SK-N-SH treated with all-trans-retinoic acid at 6 μM for 48 hours (cell line): ENCODE data around the gene SERPINH1.

Experiments
- ATAC-seq: fragments of 200-7000 bp; cut with Tn5 transposase; 3 replicates; pipeline ENCODE4 v1.9.1; 2020; ENCODE audit warnings: mild to moderate bottlenecking, moderate library complexity
- ARNTL ChIP-seq: fragments of 450-650 bp; formaldehyde crosslinking; IDR thresholded peaks from 2 replicates; pipeline ENCODE4 v1.5.0; 2020; ENCODE audit warnings: low read depth, mild to moderate bottlenecking, moderate library complexity, borderline replicate concordance
- BACH2 ChIP-seq: fragments of 250-450 bp; sonication (Bioruptor Pico); IDR thresholded peaks from 2 replicates; pipeline ENCODE4 v1.9.0; 2021; ENCODE audit warnings: mild to moderate bottlenecking, borderline replicate concordance
- CSDC2 ChIP-seq: fragments of 250-450 bp; sonication (Bioruptor Pico); IDR thresholded peaks from 2 replicates; pipeline ENCODE4 v1.5.0; 2020; ENCODE audit warnings: mild to moderate bottlenecking, moderate library complexity
- ESRRG ChIP-seq: fragments of 250-450 bp; sonication (Bioruptor Pico); IDR thresholded peaks from 2 replicates; pipeline ENCODE4 v1.6.1; 2021; ENCODE audit warnings: mild to moderate bottlenecking
- GLIS3 ChIP-seq: fragments of 250-450 bp; sonication (Bioruptor Pico); IDR thresholded peaks from 2 replicates; pipeline ENCODE4 v1.5.0; 2020; ENCODE audit warnings: mild to moderate bottlenecking, moderate library complexity
- ISL1 ChIP-seq: fragments of 250-450 bp; sonication (Bioruptor Pico); IDR thresholded peaks from 2 replicates; pipeline ENCODE4 v2.1.2; 2022; ENCODE audit warnings: mild to moderate bottlenecking, moderate library complexity
- OSR1 ChIP-seq: fragments of 250-450 bp; sonication (Bioruptor Pico); IDR thresholded peaks from 2 replicates; pipeline ENCODE4 v1.8.0; 2022; ENCODE audit warnings: moderate library complexity, mild to moderate bottlenecking, inconsistent platforms
- PATZ1 ChIP-seq: fragments of 250-450 bp; sonication (Bioruptor Pico); IDR thresholded peaks from 2 replicates; pipeline ENCODE4 v1.8.0; 2020; ENCODE audit warnings: mild to moderate bottlenecking, moderate library complexity, borderline replicate concordance
- POU6F1 ChIP-seq: fragments of 250-450 bp; sonication (Bioruptor Pico); IDR thresholded peaks from 2 replicates; pipeline ENCODE4 v1.8.0; 2021; ENCODE audit warnings: low read depth, mild to moderate bottlenecking, moderate library complexity, borderline replicate concordance
- PPARA ChIP-seq: fragments of 250-450 bp; sonication (Bioruptor Pico); IDR thresholded peaks from 2 replicates; pipeline ENCODE4 v1.5.0; 2020; ENCODE audit warnings: mild to moderate bottlenecking, borderline replicate concordance
- RARB ChIP-seq: fragments of 250-450 bp; sonication (Bioruptor Pico); IDR thresholded peaks from 2 replicates; pipeline ENCODE4 v1.8.0; 2021; ENCODE audit warnings: mild to moderate bottlenecking, moderate library complexity
- TCF4 ChIP-seq: fragments of 250-450 bp; sonication (Bioruptor Pico); IDR thresholded peaks from 2 replicates; pipeline ENCODE4 v1.8.0; 2021; ENCODE audit warnings: mild to moderate bottlenecking, moderate library complexity, borderline replicate concordance
- TSHZ2 ChIP-seq: fragments of 250-450 bp; sonication (Bioruptor Pico); IDR thresholded peaks from 2 replicates; pipeline ENCODE4 v1.5.0; 2020; ENCODE audit warnings: mild to moderate bottlenecking, moderate library complexity
- ZFP3 ChIP-seq: fragments of 250-450 bp; sonication (Bioruptor Pico); IDR thresholded peaks from 2 replicates; pipeline ENCODE4 v1.5.0; 2020; ENCODE audit warnings: mild to moderate bottlenecking, moderate library complexity
- ZFP30 ChIP-seq: fragments of 450-650 bp; formaldehyde crosslinking; IDR thresholded peaks from 2 replicates; pipeline ENCODE4 v1.5.0; 2022; ENCODE audit warnings: mild to moderate bottlenecking, moderate library complexity
- ZNF565 ChIP-seq: fragments of 450-650 bp; formaldehyde crosslinking; conservative IDR thresholded peaks from 2 replicates; pipeline ENCODE4 v1.5.0; 2020; ENCODE audit warnings: low read depth, mild to moderate bottlenecking, moderate library complexity
- ZNF70 ChIP-seq: fragments of 450-650 bp; formaldehyde crosslinking; IDR thresholded peaks from 2 replicates; pipeline ENCODE4 v1.5.0; 2020; ENCODE audit warnings: mild to moderate bottlenecking, moderate library complexity
- ZNF8 ChIP-seq: fragments of 450-650 bp; formaldehyde crosslinking; IDR thresholded peaks from 2 replicates; pipeline ENCODE4 v1.5.0; 2020; ENCODE audit warnings: mild to moderate bottlenecking, moderate library complexity
- TF ChIP-seq, protein P1 (sequence below): fragments of 250-450 bp; sonication (Bioruptor Pico); IDR thresholded peaks from 2 replicates; pipeline ENCODE4 v1.5.1; 2020; ENCODE audit warnings: low read depth, mild to moderate bottlenecking, moderate library complexity

SERPINH1 gene

DNA sequence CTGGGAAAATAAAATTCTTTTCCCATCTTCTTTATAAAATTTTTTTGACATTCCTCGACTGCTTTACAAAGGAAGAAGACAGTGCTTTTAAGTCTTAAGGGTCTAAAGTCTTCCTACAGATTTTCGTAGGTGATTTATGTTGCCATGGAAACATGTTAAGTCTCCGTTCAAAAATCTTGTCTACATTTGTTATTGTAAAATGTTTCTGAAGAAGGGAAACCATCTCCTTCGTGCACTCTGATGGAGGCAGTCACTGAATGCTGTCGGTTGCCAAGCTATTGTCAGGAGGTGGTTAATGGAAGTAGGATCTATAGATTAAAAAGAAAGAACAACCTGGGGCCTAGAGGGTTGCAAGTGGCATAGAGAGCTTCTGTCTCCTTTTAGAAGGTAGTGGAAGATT lies 54.2 kb downstream of the SERPINH1 start:
- TF ChIP-seq ZNF8 (CRISPR knock-in tag): no peak
- no peak for TF ChIP-seq PATZ1 (CRISPR knock-in tag)
- TF ChIP-seq ZNF70 (CRISPR knock-in tag): no peak
- no peak for TF ChIP-seq POU6F1 (CRISPR knock-in tag)
- TF ChIP-seq RARB (CRISPR knock-in tag): no peak
- TF ChIP-seq ZFP3: no peak
- no peak for TF ChIP-seq CSDC2 (CRISPR knock-in tag)
- no peak for TF ChIP-seq GLIS3
- no peak for TF ChIP-seq ISL1
- no peak for TF ChIP-seq TCF4
- no peak for TF ChIP-seq ESRRG (CRISPR knock-in tag)
- TF ChIP-seq TSHZ2: no peak
- TF ChIP-seq, protein P1, sequence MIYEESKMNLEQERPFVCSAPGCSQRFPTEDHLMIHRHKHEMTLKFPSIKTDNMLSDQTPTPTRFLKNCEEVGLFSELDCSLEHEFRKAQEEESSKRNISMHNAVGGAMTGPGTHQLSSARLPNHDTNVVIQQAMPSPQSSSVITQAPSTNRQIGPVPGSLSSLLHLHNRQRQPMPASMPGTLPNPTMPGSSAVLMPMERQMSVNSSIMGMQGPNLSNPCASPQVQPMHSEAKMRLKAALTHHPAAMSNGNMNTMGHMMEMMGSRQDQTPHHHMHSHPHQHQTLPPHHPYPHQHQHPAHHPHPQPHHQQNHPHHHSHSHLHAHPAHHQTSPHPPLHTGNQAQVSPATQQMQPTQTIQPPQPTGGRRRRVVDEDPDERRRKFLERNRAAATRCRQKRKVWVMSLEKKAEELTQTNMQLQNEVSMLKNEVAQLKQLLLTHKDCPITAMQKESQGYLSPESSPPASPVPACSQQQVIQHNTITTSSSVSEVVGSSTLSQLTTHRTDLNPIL (CRISPR knock-in tag): no peak
- TF ChIP-seq BACH2: no peak
- no peak for TF ChIP-seq ZFP30 (CRISPR knock-in tag)
- no peak for TF ChIP-seq ZNF565 (CRISPR knock-in tag)
- no peak for TF ChIP-seq ARNTL (CRISPR knock-in tag)
- TF ChIP-seq PPARA: no peak
- TF ChIP-seq OSR1 (CRISPR knock-in tag): no peak
- ATAC-seq: no peak
